Smooth muscle cell (in vitro differentiated cells): ENCODE data around the gene PLCXD3. TPM values are rescaled to one million over a fixed set of nuclear protein-coding genes. Genes with fewer than 3 reads are reported as not detected.
A peak's percentile ranks its signal among the peaks of the same experiment; 100 is the strongest.

Experiments used
- DNase-seq: peaks from one replicate; lab custom pipeline; 2025; ENCODE audit not compliant: unreplicated experiment; lab: John Stamatoyannopoulos, UW
- H2AFZ ChIP-seq: fragments of 200-600 bp; sonication (generic); 2 replicates; pipeline ENCODE4 v1.6.0; 2016; ENCODE audit warnings: antibody characterized with exemption, low read depth, mild to moderate bottlenecking
- H3F3A ChIP-seq: fragments of 200-600 bp; sonication (generic); 2 replicates; pipeline ENCODE4 v1.6.0; 2017; ENCODE audit warnings: antibody characterized with exemption, low read depth
- H3K27ac ChIP-seq: fragments of 200-600 bp; sonication (generic); 2 replicates; pipeline ENCODE4 v1.5.1; 2016; ENCODE audit warnings: low read depth, mild to moderate bottlenecking
- H3K27me3 ChIP-seq: fragments of 200-600 bp; sonication (generic); 2 replicates; pipeline ENCODE4 v1.6.1; 2016; ENCODE audit warnings: low read depth, mild to moderate bottlenecking
- H3K36me3 ChIP-seq: fragments of 200-600 bp; sonication (generic); 2 replicates; pipeline ENCODE4 v1.5.1; 2016; ENCODE audit warnings: low read depth
- H3K4me1 ChIP-seq: fragments of 200-600 bp; sonication (generic); 2 replicates; pipeline ENCODE4 v1.5.1; 2016; ENCODE audit warnings: low read depth
- H3K4me2 ChIP-seq: fragments of 200-600 bp; sonication (generic); 2 replicates; pipeline ENCODE4 v1.6.0; 2016; ENCODE audit warnings: mild to moderate bottlenecking
- H3K4me3 ChIP-seq: fragments of 200-600 bp; sonication (generic); 2 replicates; pipeline ENCODE4 v1.5.1; 2016; ENCODE audit warnings: mild to moderate bottlenecking
- H3K79me2 ChIP-seq: fragments of 200-600 bp; sonication (generic); 2 replicates; pipeline ENCODE4 v1.6.0; 2016; ENCODE audit warnings: low read depth, mild to moderate bottlenecking
- H3K9ac ChIP-seq: fragments of 200-600 bp; sonication (generic); 2 replicates; pipeline ENCODE4 v1.6.0; 2016; ENCODE audit warnings: low read depth
- H3K9me3 ChIP-seq: fragments of 200-600 bp; sonication (generic); replicated peaks from 2 replicates; pipeline ENCODE4 v1.5.1; 2016; ENCODE audit warnings: low read depth
- H4K20me1 ChIP-seq: fragments of 200-600 bp; sonication (generic); 2 replicates; pipeline ENCODE4 v1.6.0; 2016; ENCODE audit warnings: low read depth
- CTCF ChIP-seq: fragments of 200-600 bp; sonication (generic); IDR thresholded peaks from 2 replicates; pipeline ENCODE4 v1.5.1; 2017; ENCODE audit warnings: borderline replicate concordance, mild to moderate bottlenecking, antibody characterized with exemption; ENCODE audit not compliant: insufficient read depth, poor library complexity, severe bottlenecking
- WGBS: methylation state at CpG from one replicate; pipeline ENCODE4 v1.1.7; 2016; ENCODE audit warnings: low lambda C conversion rate; 5-methylcytosine and 5-hydroxymethylcytosine counted together
- polyA plus RNA-seq: library from polyadenylated mRNA; unstranded; fragments of >200 nt; fragmentation: Nextera tagmentation; extraction: Ambion mirVana; gene quantifications from 2 replicates; pipeline ENCODE4 v1.2.1, GENCODE V29; 2016
- total RNA-seq: library from RNA; depleted of rRNA; stranded (reverse); fragments of >200 nt; gene quantifications from 2 replicates; pipeline ENCODE4 v1.2.3, GENCODE V29; 2014

PLCXD3 gene
- total and polyA plus RNA-seq, 2 experiments from 2014 or later = 0.09 TPM; not detected in 1

DNA sequence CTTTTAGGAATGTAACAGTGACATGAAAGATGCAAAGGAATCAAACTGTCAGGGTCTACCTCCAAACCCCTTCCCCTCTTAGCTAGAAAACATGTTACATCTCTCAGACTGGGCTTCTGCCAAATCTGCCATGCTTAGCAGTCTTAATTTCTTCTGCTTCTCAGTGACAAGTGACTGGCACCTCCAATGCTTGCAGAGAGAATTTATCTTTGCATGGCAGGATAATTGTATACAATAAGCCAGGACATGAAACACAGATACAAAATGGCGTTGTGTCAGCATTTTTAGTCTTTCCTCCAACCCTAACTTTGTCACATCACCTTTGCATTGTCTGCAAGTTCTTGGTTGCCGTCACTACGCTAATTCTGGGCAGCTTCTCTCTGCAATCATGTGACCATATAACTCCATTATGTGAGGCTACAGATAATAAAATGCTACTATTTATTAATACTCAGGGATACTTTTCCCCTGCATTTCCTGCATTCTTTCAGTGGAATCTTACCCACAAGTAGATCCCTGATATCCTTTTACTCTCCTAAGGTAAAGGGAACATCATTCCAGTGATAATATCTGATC is 89.8 kb downstream of the PLCXD3 start:
- Histone ChIP-seq H3K9me3 (no peaks in the 10 kb centered on the region), H3K36me3 (no peaks in the 10 kb centered on the region), H3K4me2 (no peak overlapping the region), H2AFZ (no peak overlapping the region), H3K4me3 (no peak overlapping the region), H3K9ac (no peak overlapping the region), H3K79me2 (no peaks in the 10 kb centered on the region), H4K20me1 (no peaks in the 10 kb centered on the region), H3K27me3 (no peaks in the 10 kb centered on the region), H3F3A (no peaks in the 10 kb centered on the region), H3K27ac (no peak overlapping the region), H3K4me1 (no peaks in the 10 kb centered on the region)
- WGBS = 94% methylated on average over 3 of the region's 3 CpGs
- no peak for DNase-seq
- TF ChIP-seq CTCF = no peak

DNA sequence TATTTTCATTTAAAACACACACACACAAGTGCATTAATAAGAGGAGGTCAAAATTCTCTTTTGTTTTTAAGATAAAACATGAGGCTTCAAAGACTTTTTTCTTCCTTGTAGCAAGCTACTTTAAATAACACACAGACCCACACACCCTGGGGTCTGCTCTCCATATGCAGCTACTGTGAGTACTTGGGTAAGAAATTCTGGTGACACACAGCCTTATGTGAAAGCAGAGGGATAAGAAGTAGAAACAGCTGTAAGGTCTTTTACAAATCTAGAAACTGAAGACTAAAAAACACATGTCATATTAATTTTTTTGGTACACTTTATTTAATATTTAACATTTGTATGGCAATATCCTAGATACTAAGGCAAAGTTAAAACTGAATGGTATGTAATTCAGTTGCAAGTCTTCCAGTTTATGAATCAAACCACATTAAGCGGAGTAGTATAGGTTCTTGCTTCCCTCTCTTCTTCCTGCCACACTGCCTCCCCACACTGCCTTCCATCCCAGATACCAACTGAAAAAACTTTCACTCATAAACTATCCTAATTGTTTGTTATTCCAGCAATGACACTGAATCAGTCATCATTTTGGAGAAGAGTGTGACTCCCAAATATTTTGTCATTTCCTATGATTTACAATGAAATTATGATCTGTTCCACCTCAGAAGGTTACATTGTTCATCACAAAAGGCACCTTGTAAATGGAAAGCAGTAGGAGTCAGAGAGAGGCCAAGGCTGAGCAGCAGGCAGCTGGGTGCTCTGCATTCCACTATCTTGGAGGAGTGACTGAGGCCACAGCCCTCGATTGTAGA is 92.0 kb downstream of the PLCXD3 start:
- H3K27ac ChIP-seq = no peak overlapping the region

DNA sequence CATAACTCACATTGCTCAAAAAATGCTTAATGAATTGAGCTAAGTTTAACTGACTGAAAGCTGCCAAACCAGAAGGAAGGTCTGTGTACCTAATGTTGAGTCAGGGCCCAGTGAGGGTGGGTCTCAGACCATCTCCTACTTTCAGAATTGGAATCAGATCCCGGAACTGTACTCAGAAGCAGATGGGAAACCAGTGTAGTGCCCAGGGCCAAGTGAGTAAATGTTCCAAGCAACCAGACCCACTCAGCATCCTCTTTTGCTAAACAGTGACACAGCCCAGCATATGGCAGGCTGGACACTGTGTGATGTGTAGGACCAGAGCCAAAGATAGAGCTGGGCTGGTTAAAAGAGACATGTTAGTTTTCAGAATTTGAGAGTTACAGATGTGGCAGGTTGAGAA is 94.1 kb downstream of the PLCXD3 start:
- 82% methylated on average over 1 of the region's 1 CpG for WGBS
- no peak for DNase-seq
- no peak overlapping the region for H2AFZ ChIP-seq

More for the DNA sequence above, 92.0 kb downstream of the PLCXD3 start:
- Histone ChIP-seq H3K27me3 (no peaks in the 10 kb centered on the region), H2AFZ (peak overlapping the region; percentile 29), H3K4me2 (no peak overlapping the region), H4K20me1 (no peaks in the 10 kb centered on the region), H3K4me1 (no peaks in the 10 kb centered on the region), H3F3A (no peaks in the 10 kb centered on the region), H3K9me3 (no peaks in the 10 kb centered on the region), H3K4me3 (no peak overlapping the region), H3K9ac (no peak overlapping the region), H3K36me3 (no peaks in the 10 kb centered on the region), H3K79me2 (no peaks in the 10 kb centered on the region)
- no peak for TF ChIP-seq CTCF
- DNase-seq = no peak
- 77% methylated on average over 2 of the region's 2 CpGs for WGBS

More for the DNA sequence above, 94.1 kb downstream of the PLCXD3 start:
- Histone ChIP-seq H3K27ac (no peak overlapping the region), H3K36me3 (no peaks in the 10 kb centered on the region), H3K79me2 (no peaks in the 10 kb centered on the region), H4K20me1 (no peaks in the 10 kb centered on the region), H3K4me1 (no peaks in the 10 kb centered on the region), H3K9me3 (no peaks in the 10 kb centered on the region), H3K9ac (no peak overlapping the region), H3K27me3 (no peaks in the 10 kb centered on the region), H3F3A (no peaks in the 10 kb centered on the region), H3K4me3 (no peak overlapping the region), H3K4me2 (no peak overlapping the region)
- TF ChIP-seq CTCF = no peak
